MM.1S (cell line): ENCODE results near the gene NALCN.

Experiments used
- DNase-seq: peaks from one replicate; pipeline ENCODE4 v3.0.0-alpha.2; 2015
- H2AFZ ChIP-seq: fragments of 300-600 bp; sonication (generic); 2 replicates; pipeline ENCODE4 v1.6.0; 2016; ENCODE audit warnings: antibody characterized with exemption, low read length
- H3F3A ChIP-seq: fragments of 300-600 bp; sonication (generic); 2 replicates; pipeline ENCODE4 v1.6.1; 2016; ENCODE audit warnings: mild to moderate bottlenecking, antibody characterized with exemption, low read length, moderate library complexity, mixed read lengths; ENCODE audit not compliant: insufficient read depth
- H3K27ac ChIP-seq: fragments of 300-600 bp; sonication (generic); 2 replicates; pipeline ENCODE4 v1.5.1; 2016; ENCODE audit warnings: mild to moderate bottlenecking, low read length
- H3K27me3 ChIP-seq: fragments of 300-600 bp; sonication (generic); replicated peaks from 2 replicates; pipeline ENCODE4 v1.6.0; 2016; ENCODE audit warnings: low read length; ENCODE audit not compliant: insufficient read depth
- H3K36me3 ChIP-seq: fragments of 300-600 bp; sonication (generic); replicated peaks from 2 replicates; pipeline ENCODE4 v1.6.1; 2016; ENCODE audit warnings: mild to moderate bottlenecking, low read length, mixed read lengths; ENCODE audit not compliant: insufficient read depth
- H3K4me1 ChIP-seq: fragments of 300-600 bp; sonication (generic); 2 replicates; pipeline ENCODE4 v1.6.1; 2016; ENCODE audit warnings: low read length, mixed read lengths
- H3K4me2 ChIP-seq: fragments of 300-600 bp; sonication (generic); 2 replicates; pipeline ENCODE4 v1.6.0; 2016; ENCODE audit warnings: low read depth, low read length
- H3K4me3 ChIP-seq: fragments of 300-600 bp; sonication (generic); 2 replicates; pipeline ENCODE4 v1.5.1; 2016; ENCODE audit warnings: low read length, mixed read lengths
- H3K79me2 ChIP-seq: fragments of 300-600 bp; sonication (generic); 2 replicates; pipeline ENCODE4 v1.6.1; 2016; ENCODE audit warnings: mixed run types, low read length, mixed read lengths
- H3K9ac ChIP-seq: fragments of 300-600 bp; sonication (generic); 2 replicates; pipeline ENCODE4 v1.6.1; 2016; ENCODE audit warnings: low read length, mixed read lengths
- H3K9me2 ChIP-seq: fragments of 300-600 bp; sonication (generic); replicated peaks from 2 replicates; pipeline ENCODE4 v1.6.1; 2016; ENCODE audit warnings: mild to moderate bottlenecking, low read length, mixed read lengths; ENCODE audit not compliant: insufficient read depth
- H3K9me3 ChIP-seq: fragments of 300-600 bp; sonication (generic); replicated peaks from 2 replicates; pipeline ENCODE4 v1.6.1; 2016; ENCODE audit warnings: mild to moderate bottlenecking, low read length, mixed read lengths; ENCODE audit not compliant: insufficient read depth
- H4K20me1 ChIP-seq: fragments of 300-600 bp; sonication (generic); 2 replicates; pipeline ENCODE4 v1.6.1; 2016; ENCODE audit warnings: mild to moderate bottlenecking, low read length, moderate library complexity, mixed read lengths; ENCODE audit not compliant: insufficient read depth
- EZH2phosphoT487 ChIP-seq: fragments of 300-600 bp; sonication (generic); IDR thresholded peaks from 2 replicates; pipeline ENCODE4 v1.6.1; 2018; ENCODE audit warnings: antibody characterized with exemption, low read length

Gene NALCN

DNA sequence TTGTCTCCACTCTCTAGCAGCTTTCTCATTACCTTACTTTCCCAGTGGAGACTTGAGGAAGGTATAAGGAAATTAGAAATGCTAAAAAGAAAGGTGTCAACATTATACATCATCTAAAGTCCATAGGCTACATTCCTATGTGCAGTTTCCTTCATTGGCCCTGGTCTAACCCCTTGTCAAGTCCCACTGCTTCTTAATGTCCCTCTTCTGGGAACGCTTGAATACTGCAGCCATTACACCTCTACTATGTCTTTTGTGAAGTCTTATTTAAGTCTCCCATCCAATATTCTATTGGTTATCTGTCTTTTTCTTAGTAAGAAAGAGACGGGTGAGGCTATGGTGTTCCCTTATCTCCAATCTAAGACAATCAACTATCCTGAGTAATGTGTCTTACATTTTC is 409.1 kb downstream of the NALCN start:
- H3K36me3 ChIP-seq, result no peaks in the 10 kb centered on the region

More for the DNA sequence above, 409.1 kb downstream of the NALCN start:
- Histone ChIP-seq H3K4me3 (no peak overlapping the region), H3K9me2 (no peaks in the 10 kb centered on the region), H3K4me1 (no peaks in the 10 kb centered on the region), H3K79me2 (no peaks in the 10 kb centered on the region), H3K4me2 (no peak overlapping the region), H3K27me3 (no peaks in the 10 kb centered on the region), H3K9me3 (no peaks in the 10 kb centered on the region), H2AFZ (no peak overlapping the region), H3K27ac (no peak overlapping the region), H4K20me1 (no peaks in the 10 kb centered on the region), H3F3A (no peaks in the 10 kb centered on the region), H3K9ac (no peak overlapping the region)
- TF ChIP-seq EZH2phosphoT487, result no peak
- no peak for DNase-seq
